Panc1 (cell line): ENCODE data around the gene D2HGDH. TPM values are rescaled to one million over a fixed set of nuclear protein-coding genes. Genes with fewer than 3 reads are reported as not detected.

ENCODE experiments used
- ATAC-seq: fragments of 200-7000 bp; cut with Tn5 transposase; 2 replicates; pipeline ENCODE4 v1.9.1; 2020; ENCODE audit warnings: mild to moderate bottlenecking, moderate library complexity
- BruUV-seq: library from RNA; stranded (reverse); fragments of 400-500 nt; replicated peaks from 2 replicates; lab custom pipeline; 2021; lab: Mats Ljungman, UMichigan
- CTCF ChIA-PET: fragments of 300-600 bp; sonication (Branson Sonifier 250); formaldehyde crosslinking; loops from one replicate; lab custom pipeline; 2022; ENCODE audit warnings: antibody characterized with exemption; lab: Charles Lee
- POLR2A ChIA-PET: fragments of 300-600 bp; sonication (Branson Sonifier 250); formaldehyde crosslinking; loops from one replicate; lab custom pipeline; 2022; ENCODE audit warnings: antibody characterized with exemption; lab: Charles Lee
- DNase-seq: peaks from one replicate; pipeline ENCODE4 v3.0.0-alpha.2; 2010; ENCODE audit warnings: low read depth, low spot score
- H3K27ac ChIP-seq: 2 replicates; pipeline ENCODE4 v1.5.1; 2011; ENCODE audit warnings: mild to moderate bottlenecking, low read length, inconsistent platforms
- H3K27me3 ChIP-seq: fragments of 200-500 bp; sonication (Bioruptor generic); 2 replicates; pipeline ENCODE4 v1.6.0; 2014; ENCODE audit warnings: low read length, inconsistent platforms; ENCODE audit not compliant: control insufficient read depth, insufficient read depth
- H3K36me3 ChIP-seq: fragments of 200-500 bp; sonication (Bioruptor generic); 2 replicates; pipeline ENCODE4 v1.5.1; 2014; ENCODE audit warnings: inconsistent platforms, mild to moderate bottlenecking, low read length, moderate library complexity; ENCODE audit not compliant: control insufficient read depth, insufficient read depth
- H3K4me1 ChIP-seq: 2 replicates; pipeline ENCODE4 v1.5.1; 2011; ENCODE audit warnings: inconsistent platforms, mild to moderate bottlenecking, low read length, moderate library complexity; ENCODE audit not compliant: control insufficient read depth, insufficient read depth
- H3K4me3 ChIP-seq, 2 experiments: 2 replicates each; pipeline ENCODE4 v1.5.1; 2011 to 2012; ENCODE audit warnings: low read depth in 2 of 2, low read length in 2 of 2, mild to moderate bottlenecking in 2 of 2, inconsistent platforms in 1 of 2, moderate library complexity in 1 of 2
- H3K9me3 ChIP-seq: fragments of 200-500 bp; sonication (Bioruptor generic); 2 replicates; pipeline ENCODE4 v1.5.1; 2014; ENCODE audit warnings: low read depth, mild to moderate bottlenecking, inconsistent platforms, low read length, moderate library complexity; ENCODE audit not compliant: control insufficient read depth, insufficient read depth
- CTCF ChIP-seq: fragments of 450-650 bp; IDR thresholded peaks from 2 replicates; pipeline ENCODE4 v1.5.1; 2017; ENCODE audit warnings: mild to moderate bottlenecking
- POLR2AphosphoS5 ChIP-seq: IDR thresholded peaks from 2 replicates; pipeline ENCODE4 v1.6.1; 2012; ENCODE audit warnings: mild to moderate bottlenecking, low read depth, low read length, moderate library complexity
- REST ChIP-seq, 2 experiments: IDR thresholded peaks; 2 replicates each; pipeline ENCODE4 v1.6.1; 2011 to 2012; ENCODE audit warnings: low read depth in 2 of 2, control low read depth in 1 of 2, low read length in 1 of 2, mild to moderate bottlenecking in 1 of 2, moderate library complexity in 1 of 2; ENCODE audit not compliant: insufficient read depth in 1 of 2
- SIN3A ChIP-seq: IDR thresholded peaks from 2 replicates; pipeline ENCODE4 v1.6.1; 2012; ENCODE audit warnings: low read depth, mild to moderate bottlenecking, low read length, moderate library complexity, borderline replicate concordance; ENCODE audit not compliant: insufficient read depth
- TCF7L2 ChIP-seq: IDR thresholded peaks from 2 replicates; pipeline ENCODE4 v1.6.1; 2011; ENCODE audit warnings: mild to moderate bottlenecking, low read depth, low read length, inconsistent platforms
- in situ Hi-C: cut with HindIII; loops from 2 replicates; pipeline ENCODE4 v1.10.0; 2016; ENCODE audit warnings: low sequenced_read_pairs, low pct_unique_long_range_greater_than_20kb
- intact Hi-C: fragments of 100-400 bp; cut with micrococcal nuclease; formaldehyde crosslinking; loops from one replicate; pipeline ENCODE4 v1.10.0; 2022; ENCODE audit not compliant: unreplicated experiment
- total RNA-seq: library from RNA; stranded (reverse); gene quantifications from one replicate; pipeline ENCODE4 v1.2.1, GENCODE V29; 2021; ENCODE audit not compliant: unreplicated experiment

Gene D2HGDH
- total RNA-seq, 1 experiment from 2014 or later: 53.0 TPM

- Histone ChIP-seq H3K4me1 (peaks cover 12% of the 10 kb centered on the region), H3K9me3 (no peaks in the 10 kb centered on the region), H3K4me3 (no peak overlapping the region), H3K27ac (no peak overlapping the region; the same call in 1 of the 2 replicates), H3K36me3 (no peaks in the 10 kb centered on the region), H3K27me3 (no peaks in the 10 kb centered on the region)
- DNase-seq (no peak), ATAC-seq (no peak)
- ChIA-PET POLR2A (no interaction called here), CTCF (no interaction called here)
- intact Hi-C loops (no loop called here), in situ Hi-C loops (no loop called here)
- BruUV-seq: no TSS peak
- TF ChIP-seq CTCF: no peak
- TF ChIP-seq POLR2AphosphoS5: no peak
- no peak for TF ChIP-seq REST (IDR thresholded peaks at IDR 0.05; ENCODE audit: insufficient read depth in 1 of 2, low read depth in 2 of 2, low read length in 1 of 2)
- TF ChIP-seq SIN3A: no peak
- TF ChIP-seq TCF7L2: no peak
Observed at GRCh38 chr2:241763551-241764274, 29.3 kb downstream of the D2HGDH start.

GRCh38 chr2:241764275-241765241 lies 30.1 kb downstream of the D2HGDH start:
- ChIA-PET CTCF (no interaction called here), POLR2A (no interaction called here)
- no peaks in the 10 kb centered on the region for H3K27me3 ChIP-seq
- no peak for DNase-seq
- H3K4me1 ChIP-seq: peaks cover 12% of the 10 kb centered on the region
- TF ChIP-seq REST (IDR thresholded peaks at IDR 0.05; ENCODE audit: insufficient read depth in 1 of 2, low read depth in 2 of 2, low read length in 1 of 2) (no peak), SIN3A (no peak), TCF7L2 (no peak), CTCF (no peak), POLR2AphosphoS5 (no peak)
- no TSS peak for BruUV-seq
- 0 out of 2 replicates have a peak, but pooled peaks have one; percentile 17 for ATAC-seq
- in situ Hi-C loops (no loop called here), intact Hi-C loops (no loop called here)
- H3K4me3 ChIP-seq: no peak overlapping the region
- no peaks in the 10 kb centered on the region for H3K36me3 ChIP-seq
- H3K9me3 ChIP-seq: no peaks in the 10 kb centered on the region
- no peak overlapping the region for H3K27ac ChIP-seq
